Loucy (cell line): ENCODE data around the gene NOD1.

ENCODE experiments used
- EZH2phosphoT487 ChIP-seq: fragments of 200-600 bp; IDR thresholded peaks from 2 replicates; pipeline ENCODE4 v1.6.1; 2018; ENCODE audit warnings: antibody characterized with exemption, mild to moderate bottlenecking, moderate library complexity, borderline replicate concordance
- TF ChIP-seq, protein P1 (sequence below): fragments of 200-600 bp; sonication (generic); conservative IDR thresholded peaks from 2 replicates; pipeline ENCODE4 v1.5.1; 2014; ENCODE audit warnings: mild to moderate bottlenecking, antibody characterized with exemption, low read length

DNA sequence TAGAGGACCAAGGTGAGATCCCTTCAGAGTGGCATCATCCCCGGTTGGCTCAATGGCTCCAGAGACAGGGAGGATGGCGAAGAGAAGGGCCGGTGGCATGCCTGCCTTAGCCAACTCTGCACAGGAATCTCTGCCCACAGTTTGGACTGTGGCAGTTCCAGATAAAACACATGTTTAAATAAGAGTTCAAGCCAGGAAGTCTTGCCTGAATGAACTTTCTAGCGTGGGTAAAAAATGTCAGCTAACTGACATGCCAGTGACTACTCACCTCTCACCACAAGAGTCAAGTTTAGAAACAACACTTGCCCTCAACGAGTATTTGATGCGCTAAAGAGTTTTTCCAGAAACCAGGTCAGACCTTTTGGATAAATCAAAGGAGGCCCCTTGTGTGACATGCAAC lies 3.0 kb downstream of the NOD1 start:
- TF ChIP-seq, protein P1, sequence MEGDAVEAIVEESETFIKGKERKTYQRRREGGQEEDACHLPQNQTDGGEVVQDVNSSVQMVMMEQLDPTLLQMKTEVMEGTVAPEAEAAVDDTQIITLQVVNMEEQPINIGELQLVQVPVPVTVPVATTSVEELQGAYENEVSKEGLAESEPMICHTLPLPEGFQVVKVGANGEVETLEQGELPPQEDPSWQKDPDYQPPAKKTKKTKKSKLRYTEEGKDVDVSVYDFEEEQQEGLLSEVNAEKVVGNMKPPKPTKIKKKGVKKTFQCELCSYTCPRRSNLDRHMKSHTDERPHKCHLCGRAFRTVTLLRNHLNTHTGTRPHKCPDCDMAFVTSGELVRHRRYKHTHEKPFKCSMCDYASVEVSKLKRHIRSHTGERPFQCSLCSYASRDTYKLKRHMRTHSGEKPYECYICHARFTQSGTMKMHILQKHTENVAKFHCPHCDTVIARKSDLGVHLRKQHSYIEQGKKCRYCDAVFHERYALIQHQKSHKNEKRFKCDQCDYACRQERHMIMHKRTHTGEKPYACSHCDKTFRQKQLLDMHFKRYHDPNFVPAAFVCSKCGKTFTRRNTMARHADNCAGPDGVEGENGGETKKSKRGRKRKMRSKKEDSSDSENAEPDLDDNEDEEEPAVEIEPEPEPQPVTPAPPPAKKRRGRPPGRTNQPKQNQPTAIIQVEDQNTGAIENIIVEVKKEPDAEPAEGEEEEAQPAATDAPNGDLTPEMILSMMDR: no peak
- no peak for TF ChIP-seq EZH2phosphoT487
